Fibroblast of the aortic adventitia (primary cell): ENCODE results near the gene DPF3. TPM values are rescaled to one million over a fixed set of nuclear protein-coding genes. Genes with fewer than 3 reads are reported as not detected.

Experiments used
- DNase-seq: peaks from one replicate; pipeline ENCODE4 v3.0.0-alpha.2; 2010; ENCODE audit warnings: low read depth
- H3K4me3 ChIP-seq: 2 replicates; pipeline ENCODE4 v1.5.1; 2011; ENCODE audit warnings: low read depth, mild to moderate bottlenecking, control low read depth, low read length, moderate library complexity
- CTCF ChIP-seq: IDR thresholded peaks from 2 replicates; pipeline ENCODE4 v1.5.1; 2011; ENCODE audit warnings: mild to moderate bottlenecking, low read length, control low read depth, inconsistent platforms; ENCODE audit not compliant: insufficient read depth
- total RNA-seq: library from RNA; depleted of rRNA; stranded (reverse); fragments of >200 nt; gene quantifications from 2 replicates; pipeline ENCODE4 v1.2.3, GENCODE V29; 2012; ENCODE audit warnings: low replicate concordance

DPF3 gene
- total RNA-seq, 1 donor: 16.3 TPM

GRCh38 chr14:72589652-72590051 lies 304.2 kb downstream of the DPF3 start:
- no peak for DNase-seq
- H3K4me3 ChIP-seq: no peak overlapping the region
- TF ChIP-seq CTCF: no peak

GRCh38 chr14:72588521-72588920 lies 305.4 kb downstream of the DPF3 start:
- TF ChIP-seq CTCF: no peak
- no peak for DNase-seq

GRCh38 chr14:72583316-72584272 lies 310.3 kb downstream of the DPF3 start:
- no peak for DNase-seq
- TF ChIP-seq CTCF: no peak

More at GRCh38 chr14:72588521-72588920, 305.4 kb downstream of the DPF3 start:
- no peak overlapping the region for H3K4me3 ChIP-seq

GRCh38 chr14:72582582-72582981 lies 311.3 kb downstream of the DPF3 start:
- no peak overlapping the region for H3K4me3 ChIP-seq
- DNase-seq: no peak
- no peak for TF ChIP-seq CTCF

More at GRCh38 chr14:72583316-72584272, 310.3 kb downstream of the DPF3 start:
- no peak overlapping the region for H3K4me3 ChIP-seq

- no peak for DNase-seq
- no peak for TF ChIP-seq CTCF
These were observed 315.4 kb downstream of the DPF3 start for GRCh38 chr14:72578514-72578913.

GRCh38 chr14:72577521-72577920 lies 316.4 kb downstream of the DPF3 start:
- no peak for TF ChIP-seq CTCF
- DNase-seq: no peak
- no peak overlapping the region for H3K4me3 ChIP-seq

More at GRCh38 chr14:72578514-72578913, 315.4 kb downstream of the DPF3 start:
- no peak overlapping the region for H3K4me3 ChIP-seq

- no peak for TF ChIP-seq CTCF
- no peak overlapping the region for H3K4me3 ChIP-seq
- DNase-seq: peak; percentile 52
These were observed 317.6 kb downstream of the DPF3 start for GRCh38 chr14:72576258-72576657.
